Left ventricle myocardium inferior (tissue), 1 donor: Measurements from ENCODE around the gene CARS2. TPM values are rescaled to one million over a fixed set of nuclear protein-coding genes. Genes with fewer than 3 reads are reported as not detected.

Source experiments
- DNase-seq: peaks from one replicate; pipeline ENCODE4 v3.0.0-alpha.2; 2020
- H3K27ac ChIP-seq: fragments of 200-600 bp; replicated peaks from 2 replicates; pipeline ENCODE4 v1.8.0; 2021
- H3K27me3 ChIP-seq: fragments of 200-600 bp; 2 replicates; pipeline ENCODE4 v1.8.0; 2021; ENCODE audit warnings: low read depth
- H3K36me3 ChIP-seq: fragments of 200-600 bp; 2 replicates; pipeline ENCODE4 v1.8.0; 2021
- H3K4me1 ChIP-seq: fragments of 200-600 bp; 2 replicates; pipeline ENCODE4 v1.8.0; 2021
- H3K4me3 ChIP-seq: fragments of 200-600 bp; 2 replicates; pipeline ENCODE4 v1.8.0; 2021; ENCODE audit warnings: mild to moderate bottlenecking, moderate library complexity
- H3K9me3 ChIP-seq: fragments of 200-600 bp; replicated peaks from 2 replicates; pipeline ENCODE4 v1.8.0; 2021
- intact Hi-C: fragments of 100-400 bp; cut with micrococcal nuclease; formaldehyde crosslinking; loops from one replicate; pipeline ENCODE4 v1.11.0; 2022
- total RNA-seq: library from RNA; stranded (reverse); fragmentation: NEBNext Ultra II Directional; extraction: Animal tissue kit (Norgen Biotek cat#: 25700); gene quantifications from one replicate; pipeline ENCODE4 v1.2.1, GENCODE V29; 2021
- TF ChIP-seq, protein P1 (sequence below): fragments of 200-600 bp; IDR thresholded peaks from 2 replicates; pipeline ENCODE4 v1.8.0; 2021; ENCODE audit warnings: antibody characterized with exemption, mild to moderate bottlenecking, borderline replicate concordance
- donor health status: DM: no; HTN: yes; CAD: no; lungs with severe emphysema.

Gene CARS2
- total RNA-seq, 1 donor from 2014 or later = 52.8 TPM

DNA sequence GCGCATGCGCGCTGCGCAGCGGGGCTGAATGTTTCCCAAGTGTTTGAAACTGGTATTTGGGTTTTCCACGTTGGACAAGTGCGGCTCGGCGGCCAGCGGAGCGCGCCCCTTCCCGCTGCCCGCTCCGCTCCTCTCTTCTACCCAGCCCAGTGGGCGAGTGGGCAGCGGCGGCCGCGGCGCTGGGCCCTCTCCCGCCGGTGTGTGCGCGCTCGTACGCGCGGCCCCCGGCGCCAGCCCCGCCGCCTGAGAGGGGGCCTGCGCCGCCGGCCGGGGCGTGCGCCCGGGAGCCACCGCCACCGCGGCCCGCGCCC is 7.7 kb upstream of the CARS2 start, which contains the start of gene ING1:
TSS of gene ING1 (plus strand) at position 59 of the 311 bp plus-strand sequence. CDS start 450 bp downstream, outside the sequence.
- intact Hi-C loops = no loop called here
- DNase-seq = peak; percentile 92
- H3K4me1 ChIP-seq = peaks cover 62% of the 10 kb centered on the region
- H3K27ac ChIP-seq = peak within 1 kb of the TSS; percentile 100
- no peaks in the 10 kb centered on the region for H3K36me3 ChIP-seq
- peak within 1 kb of the TSS; percentile 82 for H3K4me3 ChIP-seq
- H3K27me3 ChIP-seq = no peaks in the 10 kb centered on the region
- TF ChIP-seq, protein P1, sequence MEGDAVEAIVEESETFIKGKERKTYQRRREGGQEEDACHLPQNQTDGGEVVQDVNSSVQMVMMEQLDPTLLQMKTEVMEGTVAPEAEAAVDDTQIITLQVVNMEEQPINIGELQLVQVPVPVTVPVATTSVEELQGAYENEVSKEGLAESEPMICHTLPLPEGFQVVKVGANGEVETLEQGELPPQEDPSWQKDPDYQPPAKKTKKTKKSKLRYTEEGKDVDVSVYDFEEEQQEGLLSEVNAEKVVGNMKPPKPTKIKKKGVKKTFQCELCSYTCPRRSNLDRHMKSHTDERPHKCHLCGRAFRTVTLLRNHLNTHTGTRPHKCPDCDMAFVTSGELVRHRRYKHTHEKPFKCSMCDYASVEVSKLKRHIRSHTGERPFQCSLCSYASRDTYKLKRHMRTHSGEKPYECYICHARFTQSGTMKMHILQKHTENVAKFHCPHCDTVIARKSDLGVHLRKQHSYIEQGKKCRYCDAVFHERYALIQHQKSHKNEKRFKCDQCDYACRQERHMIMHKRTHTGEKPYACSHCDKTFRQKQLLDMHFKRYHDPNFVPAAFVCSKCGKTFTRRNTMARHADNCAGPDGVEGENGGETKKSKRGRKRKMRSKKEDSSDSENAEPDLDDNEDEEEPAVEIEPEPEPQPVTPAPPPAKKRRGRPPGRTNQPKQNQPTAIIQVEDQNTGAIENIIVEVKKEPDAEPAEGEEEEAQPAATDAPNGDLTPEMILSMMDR = no peak
- H3K9me3 ChIP-seq = no peaks in the 10 kb centered on the region

DNA sequence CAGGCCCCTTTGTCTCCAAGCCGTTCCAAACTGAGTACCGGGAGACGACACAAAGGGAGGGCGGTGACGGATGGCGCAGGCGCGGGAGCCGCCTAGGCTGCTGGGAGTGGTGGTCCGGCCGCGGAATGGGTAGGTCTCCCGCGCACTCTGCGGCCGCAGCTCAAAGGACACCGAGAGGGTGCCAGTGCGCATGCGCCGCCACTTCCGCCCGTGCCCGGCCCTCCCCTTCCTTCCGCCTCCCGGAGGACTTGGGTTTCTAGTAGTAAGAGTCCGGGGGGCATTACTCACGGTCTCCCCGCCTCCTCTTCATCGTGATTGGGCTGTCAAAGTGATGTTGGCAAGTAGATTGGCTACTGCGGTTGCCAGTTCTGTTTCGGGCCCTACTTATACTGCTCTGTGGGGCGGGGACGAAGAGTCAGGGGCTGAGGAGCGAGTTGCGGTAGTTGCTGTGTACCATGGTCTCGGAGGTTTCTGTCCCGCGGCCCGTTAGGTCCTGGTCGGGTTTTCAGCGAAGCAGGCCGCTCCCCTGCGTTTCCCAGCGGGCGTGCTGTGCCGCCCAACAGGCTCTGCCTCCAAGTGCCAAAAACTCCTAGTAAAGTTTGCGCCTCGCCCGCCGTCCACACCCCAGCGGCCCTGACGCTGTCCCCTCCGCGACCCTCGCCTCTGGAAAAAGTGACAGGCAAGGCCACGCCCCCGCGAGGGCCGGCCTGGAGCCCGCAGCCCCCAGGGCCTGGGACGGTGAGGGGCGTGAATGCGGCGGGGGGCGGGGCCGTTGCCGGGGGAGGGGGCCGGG is 7.1 kb upstream of the CARS2 start:
- peak; percentile 99 for DNase-seq
- peak overlapping the region; percentile 82 for H3K4me3 ChIP-seq
- intact Hi-C loops = no loop called here
- TF ChIP-seq, protein P1 = no peak
- H3K27me3 ChIP-seq = no peaks in the 10 kb centered on the region
- H3K36me3 ChIP-seq = no peaks in the 10 kb centered on the region
- peaks cover 58% of the 10 kb centered on the region for H3K4me1 ChIP-seq
- H3K9me3 ChIP-seq = no peaks in the 10 kb centered on the region
- peak overlapping the region; percentile 100 for H3K27ac ChIP-seq

GRCh38 chr13:110712081-110712848 is 6.3 kb upstream of the CARS2 start:
- H3K4me1 ChIP-seq = peaks cover 50% of the 10 kb centered on the region
- peak; percentile 87 for DNase-seq
- peak overlapping the region; percentile 100 for H3K27ac ChIP-seq
- intact Hi-C loops = no loop called here
- no peaks in the 10 kb centered on the region for H3K9me3 ChIP-seq
- H3K27me3 ChIP-seq = no peaks in the 10 kb centered on the region
- no peaks in the 10 kb centered on the region for H3K36me3 ChIP-seq
- TF ChIP-seq, protein P1 = no peak
- peak overlapping the region; percentile 82 for H3K4me3 ChIP-seq

DNA sequence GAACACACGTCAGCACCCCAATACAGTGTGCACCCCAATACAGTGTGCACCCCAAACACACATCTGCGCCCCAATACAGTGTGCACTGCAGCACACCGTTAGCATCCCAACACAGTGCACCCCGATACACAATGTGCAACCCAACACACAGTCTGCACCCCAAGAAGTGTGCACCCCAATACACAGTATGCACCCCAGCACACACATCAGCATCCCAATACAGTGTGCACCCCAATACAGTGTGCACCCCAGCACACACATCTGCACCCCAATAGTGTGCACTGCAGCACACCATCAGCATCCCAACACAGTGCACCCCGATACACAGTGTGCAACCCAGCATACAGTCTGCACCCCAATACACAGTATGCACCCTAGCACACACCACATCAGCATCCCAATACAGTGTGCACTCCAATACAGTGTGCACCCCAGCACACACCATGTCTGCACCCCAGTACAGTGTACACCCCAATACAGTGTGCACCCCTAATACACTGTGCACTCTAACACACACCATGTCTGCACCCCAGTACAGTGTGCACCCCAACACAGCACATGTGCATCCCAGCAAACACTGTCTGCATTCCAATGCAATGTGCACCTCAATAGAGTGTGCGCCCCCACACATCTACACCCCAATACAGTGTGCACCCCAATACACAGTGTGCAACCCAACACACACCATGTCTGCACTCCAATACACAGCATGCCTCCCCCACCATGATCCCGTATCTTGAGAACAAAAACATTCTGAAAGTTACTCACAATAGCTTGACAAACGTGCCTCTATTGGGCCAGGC is 855 bp upstream of the CARS2 start:
- intact Hi-C loops = no loop called here
- Histone ChIP-seq H3K27me3 (no peaks in the 10 kb centered on the region), H3K27ac (peak overlapping the region; percentile 92), H3K9me3 (no peaks in the 10 kb centered on the region), H3K4me3 (peak overlapping the region; percentile 86), H3K4me1 (peaks cover 55% of the 10 kb centered on the region), H3K36me3 (peaks cover 3% of the 10 kb centered on the region)
- no peak for DNase-seq
- TF ChIP-seq, protein P1 = no peak

GRCh38 chr13:110705356-110705825 is 525 bp downstream of the CARS2 start:
- no peaks in the 10 kb centered on the region for H3K9me3 ChIP-seq
- H3K27me3 ChIP-seq = no peaks in the 10 kb centered on the region
- intact Hi-C loops = no loop called here
- peak overlapping the region; percentile 92 for H3K27ac ChIP-seq
- peak overlapping the region; percentile 86 for H3K4me3 ChIP-seq
- H3K4me1 ChIP-seq = peaks cover 45% of the 10 kb centered on the region
- peaks cover 15% of the 10 kb centered on the region for H3K36me3 ChIP-seq
- TF ChIP-seq, protein P1 = no peak
- no peak for DNase-seq
